H9 (cell line): ENCODE results near the gene ACER3. TPM values are rescaled to one million over a fixed set of nuclear protein-coding genes. Genes with fewer than 3 reads are reported as not detected.

Source experiments
- DNase-seq: peaks from one replicate; pipeline ENCODE4 v3.0.0-alpha.2; 2017
- H2AFZ ChIP-seq: one replicate; pipeline ENCODE4 v1.6.1; 2013; ENCODE audit warnings: mild to moderate bottlenecking, low read length, control low read depth, moderate library complexity
- H2AK5ac ChIP-seq: 2 replicates; pipeline ENCODE4 v1.6.1; 2013; ENCODE audit warnings: low read length, control low read depth, mixed read lengths; ENCODE audit not compliant: insufficient read length
- H2BK120ac ChIP-seq: one replicate; pipeline ENCODE4 v1.6.1; 2013; ENCODE audit warnings: low read depth, mild to moderate bottlenecking, low read length, control low read depth, inconsistent platforms; ENCODE audit not compliant: poor library complexity, severe bottlenecking
- H2BK12ac ChIP-seq: 2 replicates; pipeline ENCODE4 v1.6.1; 2013; ENCODE audit warnings: low read length, control low read depth, mixed read lengths, low read depth; ENCODE audit not compliant: insufficient read length
- H2BK15ac ChIP-seq: 2 replicates; pipeline ENCODE4 v1.6.1; 2013; ENCODE audit warnings: low read depth, low read length, control low read depth
- H2BK20ac ChIP-seq: one replicate; pipeline ENCODE4 v1.6.1; 2013; ENCODE audit warnings: low read depth, mild to moderate bottlenecking, low read length, control low read depth, inconsistent platforms; ENCODE audit not compliant: poor library complexity, severe bottlenecking
- H2BK5ac ChIP-seq: 2 replicates; pipeline ENCODE4 v1.6.1; 2013; ENCODE audit warnings: low read length, control low read depth, mixed read lengths; ENCODE audit not compliant: insufficient read length
- H3K14ac ChIP-seq: 2 replicates; pipeline ENCODE4 v1.6.1; 2013; ENCODE audit warnings: low read length, control low read depth; ENCODE audit not compliant: insufficient read depth
- H3K18ac ChIP-seq: 2 replicates; pipeline ENCODE4 v1.6.1; 2013; ENCODE audit warnings: low read depth, mild to moderate bottlenecking, mixed read lengths, low read length, control low read depth; ENCODE audit not compliant: insufficient read length
- H3K23ac ChIP-seq: 2 replicates; pipeline ENCODE4 v1.6.1; 2013; ENCODE audit warnings: low read length, control low read depth, mixed read lengths, low read depth; ENCODE audit not compliant: insufficient read length
- H3K23me2 ChIP-seq: 2 replicates; pipeline ENCODE4 v1.6.1; 2013; ENCODE audit warnings: low read depth, mild to moderate bottlenecking, mixed read lengths, low read length, control low read depth; ENCODE audit not compliant: insufficient read length, poor library complexity, severe bottlenecking
- H3K27ac ChIP-seq: 2 replicates; pipeline ENCODE4 v1.5.1; 2013; ENCODE audit warnings: low read length, control low read depth, mixed read lengths, low read depth; ENCODE audit not compliant: insufficient read length
- H3K27me3 ChIP-seq: 2 replicates; pipeline ENCODE4 v1.6.1; 2013; ENCODE audit warnings: low read length, control low read depth, inconsistent platforms; ENCODE audit not compliant: insufficient read depth
- H3K4ac ChIP-seq: 2 replicates; pipeline ENCODE4 v1.6.1; 2013; ENCODE audit warnings: low read depth, mild to moderate bottlenecking, control low read depth, inconsistent platforms, low read length, moderate library complexity
- H3K4me1 ChIP-seq: 2 replicates; pipeline ENCODE4 v1.6.1; 2013; ENCODE audit warnings: low read length, control low read depth, inconsistent platforms; ENCODE audit not compliant: insufficient read depth
- H3K4me2 ChIP-seq: 2 replicates; pipeline ENCODE4 v1.6.1; 2013; ENCODE audit warnings: low read length, control low read depth, mixed read lengths; ENCODE audit not compliant: insufficient read length, insufficient read depth
- H3K56ac ChIP-seq: 2 replicates; pipeline ENCODE4 v1.6.1; 2013; ENCODE audit warnings: low read depth, mild to moderate bottlenecking, mixed read lengths, low read length, control low read depth; ENCODE audit not compliant: insufficient read length
- H3K79me1 ChIP-seq: 2 replicates; pipeline ENCODE4 v1.6.1; 2013; ENCODE audit warnings: low read depth, mild to moderate bottlenecking, moderate library complexity, low read length, control low read depth, inconsistent platforms; ENCODE audit not compliant: insufficient read depth, poor library complexity, severe bottlenecking
- H3K79me2 ChIP-seq: 2 replicates; pipeline ENCODE4 v1.6.1; 2013; ENCODE audit warnings: low read length, control low read depth, inconsistent platforms; ENCODE audit not compliant: insufficient read depth
- H3K9ac ChIP-seq: 2 replicates; pipeline ENCODE4 v1.6.1; 2013; ENCODE audit warnings: low read length, control low read depth, mixed read lengths; ENCODE audit not compliant: insufficient read length; ENCODE audit errors: extremely low read depth
- H3K9me3 ChIP-seq: one replicate; pipeline ENCODE4 v1.6.1; 2013; ENCODE audit warnings: low read depth, low read length, inconsistent platforms; ENCODE audit not compliant: control insufficient read depth
- H3T11ph ChIP-seq: one replicate; pipeline ENCODE4 v1.6.1; 2013; ENCODE audit warnings: mild to moderate bottlenecking, low read length, control low read depth, inconsistent platforms
- H4K20me1 ChIP-seq: one replicate; pipeline ENCODE4 v1.6.1; 2013; ENCODE audit not compliant: control insufficient read depth, insufficient read length, insufficient read depth
- H4K5ac ChIP-seq: 2 replicates; pipeline ENCODE4 v1.6.1; 2013; ENCODE audit warnings: low read depth, mild to moderate bottlenecking, mixed read lengths, low read length, control low read depth; ENCODE audit not compliant: insufficient read length
- H4K8ac ChIP-seq: replicated peaks from 2 replicates; pipeline ENCODE4 v1.6.1; 2013; ENCODE audit warnings: low read length, control low read depth, mixed read lengths, low read depth; ENCODE audit not compliant: insufficient read length
- H4K91ac ChIP-seq: 2 replicates; pipeline ENCODE4 v1.6.1; 2013; ENCODE audit warnings: low read depth, mild to moderate bottlenecking, moderate library complexity, mixed read lengths, low read length, control low read depth; ENCODE audit not compliant: insufficient read length
- H3K27ac Mint-ChIP-seq, 3 experiments: 2 replicates in 2 of 3; 3 replicates in 1 of 3; pipeline ENCODE4 v1.8.0; 2020 to 2021; ENCODE audit warnings: mixed read lengths in 3 of 3, mild to moderate bottlenecking in 1 of 3, moderate library complexity in 1 of 3
- H3K27me3 Mint-ChIP-seq: 2 replicates; pipeline ENCODE4 v1.8.0; 2021; ENCODE audit warnings: low read depth, mild to moderate bottlenecking, moderate library complexity, mixed read lengths
- H3K36me3 Mint-ChIP-seq, 3 experiments: 2 replicates in 2 of 3; 3 replicates in 1 of 3; pipeline ENCODE4 v1.8.0; 2020 to 2021; ENCODE audit warnings: low read depth in 3 of 3, mixed read lengths in 3 of 3; ENCODE audit not compliant: insufficient read depth in 1 of 3
- H3K4me1 Mint-ChIP-seq, 2 experiments: 2 replicates each; pipeline ENCODE4 v1.8.0; 2020; ENCODE audit warnings: mixed read lengths in 2 of 2
- H3K4me3 Mint-ChIP-seq, 2 experiments: 2 replicates in 1 of 2; 3 replicates in 1 of 2; pipeline ENCODE4 v1.8.0; 2020 to 2021; ENCODE audit warnings: mild to moderate bottlenecking in 2 of 2, mixed read lengths in 2 of 2, moderate library complexity in 1 of 2
- H3K9me3 Mint-ChIP-seq, 2 experiments: 2 replicates in 1 of 2; 3 replicates in 1 of 2; pipeline ENCODE4 v1.8.0; 2020; ENCODE audit warnings: mild to moderate bottlenecking in 2 of 2, mixed read lengths in 2 of 2, moderate library complexity in 1 of 2
- CTCF ChIP-seq: fragments of 200-600 bp; sonication (generic); conservative IDR thresholded peaks from 3 replicates; pipeline ENCODE4 v1.8.0; 2021; ENCODE audit warnings: antibody characterized with exemption, mild to moderate bottlenecking
- total RNA-seq: library from RNA; stranded (reverse); gene quantifications from 2 replicates; pipeline ENCODE4 v1.2.1, GENCODE V29; 2021

The ACER3 gene
- total RNA-seq, 1 experiment from 2014 or later = 14.7 TPM

- Histone ChIP-seq H4K20me1 (no peaks in the 10 kb centered on the region), H2AFZ (no peak overlapping the region), H4K5ac (no peak overlapping the region), H4K8ac (no peak overlapping the region), H2BK15ac (no peak overlapping the region), H3K14ac (no peak overlapping the region), H2BK120ac (no peak overlapping the region), H3K79me2 (no peaks in the 10 kb centered on the region), H2AK5ac (no peak overlapping the region), H3K18ac (no peak overlapping the region), H2BK20ac (no peak overlapping the region), H3K9ac (no peak overlapping the region), H3K56ac (no peak overlapping the region), H4K91ac (no peak overlapping the region), H3K27ac (no peak overlapping the region), H3K23me2 (no peaks in the 10 kb centered on the region), H2BK5ac (no peak overlapping the region), H3K4ac (no peak overlapping the region), H3T11ph (no peak overlapping the region), H3K9me3 (no peaks in the 10 kb centered on the region), H3K23ac (no peak overlapping the region), H3K27me3 (no peaks in the 10 kb centered on the region), H2BK12ac (no peak overlapping the region), H3K4me1 (no peaks in the 10 kb centered on the region), H3K4me2 (no peak overlapping the region), H3K79me1 (no peaks in the 10 kb centered on the region)
- H3K27me3 Mint-ChIP-seq = peaks cover 4% of the 10 kb centered on the region
- H3K27ac Mint-ChIP-seq = no peak overlapping the region
- no peak overlapping the region for H3K4me3 Mint-ChIP-seq
- no peak for TF ChIP-seq CTCF
- H3K9me3 Mint-ChIP-seq = no peaks in the 10 kb centered on the region
- DNase-seq = no peak
- no peaks in the 10 kb centered on the region; a peak in 1 of 4 replicates for H3K4me1 Mint-ChIP-seq
- H3K36me3 Mint-ChIP-seq = no peaks in the 10 kb centered on the region
These were observed 28.4 kb upstream of the ACER3 start for GRCh38 chr11:76832361-76832760.
